HUDEP-2 (cell line): ENCODE results near the gene FOXRED2.
"Not testable (repeated sequence)": the region's sequence is repeated elsewhere in the genome, so short reads cannot be mapped to it uniquely, and the experiment has no call there.

Experiments
- DNase-seq, 76 experiments: peaks; one replicate each; lab custom pipeline; 2025; ENCODE audit not compliant: unreplicated experiment in 76 of 76; lab: John Stamatoyannopoulos, UW

FOXRED2 gene

GRCh38 chr22:36452978-36453607 lies 53.7 kb downstream of the FOXRED2 start:
- DNase-seq, result not testable (repeated sequence)

- no peak for DNase-seq
These were observed 54.4 kb downstream of the FOXRED2 start for GRCh38 chr22:36452250-36452977.

GRCh38 chr22:36450923-36451322 lies 55.9 kb downstream of the FOXRED2 start:
- DNase-seq, result not testable (repeated sequence)

GRCh38 chr22:36449596-36450175 lies 57.2 kb downstream of the FOXRED2 start:
- no peak for DNase-seq

- no peak for DNase-seq
These were observed 59.2 kb downstream of the FOXRED2 start for GRCh38 chr22:36447632-36448031.

- DNase-seq, result no peak
These were observed 61.6 kb downstream of the FOXRED2 start for GRCh38 chr22:36445158-36445668.

GRCh38 chr22:36443198-36443770 lies 63.6 kb downstream of the FOXRED2 start:
- no peak for DNase-seq

GRCh38 chr22:36442506-36443197 lies 64.2 kb downstream of the FOXRED2 start:
- DNase-seq, result no peak

GRCh38 chr22:36440429-36441002 lies 66.3 kb downstream of the FOXRED2 start:
- no peak for DNase-seq

GRCh38 chr22:36439481-36440271 lies 67.2 kb downstream of the FOXRED2 start:
- DNase-seq, result no peak
